RPMI7951 (cell line): Measurements from ENCODE around the gene GATM. TPM values are rescaled to one million over a fixed set of nuclear protein-coding genes. Genes with fewer than 3 reads are reported as not detected.

Experiments used
- total RNA-seq: library from RNA; depleted of rRNA; stranded (reverse); fragments of >200 nt; shearing (Covaris generic); gene quantifications from 2 replicates; pipeline ENCODE4 v1.2.3, GENCODE V29; 2014; rRNA removed

GATM gene
- total RNA-seq, 1 experiment from 2014 or later: 1.4 TPM

Other genes with a start within 250 kb of the GATM start
- not detected in 2 replicates for gene DUOXA1, start 248.7 kb downstream of the GATM start, total RNA-seq
- gene DUOX1, start 248.6 kb downstream of the GATM start, total RNA-seq: not detected in 2 replicates
- 2.3 and 4.4 TPM in 2 replicates for gene SHF, start 190.6 kb downstream of the GATM start, total RNA-seq
- not detected in 2 replicates for gene SLC28A2, start 126.3 kb downstream of the GATM start, total RNA-seq
- gene SLC30A4, start 144.2 kb upstream of the GATM start, total RNA-seq: 5.9 and 6.5 TPM in 2 replicates
- gene BLOC1S6, start 208.8 kb upstream of the GATM start, total RNA-seq: 84.9 and 93.5 TPM in 2 replicates